IMR-90 (cell line): ENCODE results near the gene BPIFB2. TPM values are rescaled to one million over a fixed set of nuclear protein-coding genes. Genes with fewer than 3 reads are reported as not detected.

Source experiments
- ATAC-seq: fragments of 200-7000 bp; cut with Tn5 transposase; 2 replicates; pipeline ENCODE4 v1.9.1; 2020; ENCODE audit warnings: low read depth, mild to moderate bottlenecking, moderate library complexity
- BruUV-seq: library from RNA; stranded (reverse); fragments of 400-500 nt; replicated peaks from 2 replicates; lab custom pipeline; 2021; lab: Mats Ljungman, UMichigan
- CTCF ChIA-PET: fragments of 300-600 bp; formaldehyde crosslinking; extraction: SDS; loops from one replicate; lab custom pipeline; 2021; ENCODE audit warnings: antibody characterized with exemption; lab: Yijun Ruan, JAX
- POLR2A ChIA-PET: fragments of 300-600 bp; sonication (Branson Sonifier 250); formaldehyde crosslinking; loops from one replicate; lab custom pipeline; 2022; ENCODE audit warnings: antibody characterized with exemption; ENCODE audit not compliant: unreplicated experiment; lab: Charles Lee
- DNase-seq: peaks from one replicate; pipeline ENCODE4 v3.0.0; 2013
- H2AFZ ChIP-seq: replicated peaks from 2 replicates; pipeline ENCODE3; 2013; ENCODE audit warnings: low read length, mild to moderate bottlenecking; ENCODE audit not compliant: poor library complexity
- H2AK5ac ChIP-seq: 2 replicates; pipeline ENCODE4 v1.6.1; 2013; ENCODE audit warnings: low read depth, low read length, inconsistent platforms
- H2AK9ac ChIP-seq: replicated peaks from 2 replicates; pipeline ENCODE3; 2013; ENCODE audit warnings: mild to moderate bottlenecking, low read depth, low read length, moderate library complexity; ENCODE audit not compliant: poor library complexity
- H2BK120ac ChIP-seq: 2 replicates; pipeline ENCODE4 v1.6.1; 2013; ENCODE audit warnings: low read depth, low read length, inconsistent platforms
- H2BK15ac ChIP-seq: 3 replicates; pipeline ENCODE4 v1.6.1; 2013; ENCODE audit warnings: low read depth, low read length, inconsistent platforms
- H2BK20ac ChIP-seq: 2 replicates; pipeline ENCODE4 v1.6.1; 2013; ENCODE audit warnings: low read depth, mild to moderate bottlenecking, inconsistent platforms, low read length, moderate library complexity
- H2BK5ac ChIP-seq: 2 replicates; pipeline ENCODE4 v1.6.1; 2013; ENCODE audit warnings: mild to moderate bottlenecking, low read depth, low read length, inconsistent platforms; ENCODE audit not compliant: poor library complexity, severe bottlenecking
- H3K14ac ChIP-seq: replicated peaks from 2 replicates; pipeline ENCODE4 v1.6.1; 2013; ENCODE audit warnings: low read depth, low read length, inconsistent platforms
- H3K18ac ChIP-seq: 2 replicates; pipeline ENCODE4 v1.6.1; 2013; ENCODE audit warnings: low read depth, low read length, control low read depth
- H3K23ac ChIP-seq: 2 replicates; pipeline ENCODE4 v1.6.1; 2013; ENCODE audit warnings: low read depth, low read length, inconsistent platforms
- H3K27ac ChIP-seq: 2 replicates; pipeline ENCODE4 v1.5.1; 2013; ENCODE audit warnings: mild to moderate bottlenecking, control low read depth, low read length; ENCODE audit not compliant: insufficient read depth
- H3K27me3 ChIP-seq: 2 replicates; pipeline ENCODE4 v1.6.1; 2013; ENCODE audit warnings: low read length; ENCODE audit not compliant: control insufficient read depth, insufficient read depth
- H3K36me3 ChIP-seq: 2 replicates; pipeline ENCODE4 v1.6.1; 2013; ENCODE audit warnings: low read length, mixed read lengths; ENCODE audit not compliant: control insufficient read depth, insufficient read depth
- H3K4ac ChIP-seq: 2 replicates; pipeline ENCODE4 v1.6.1; 2013; ENCODE audit warnings: low read depth, low read length, inconsistent platforms
- H3K4me1 ChIP-seq: 2 replicates; pipeline ENCODE4 v1.6.1; 2013; ENCODE audit warnings: low read length, mixed read lengths; ENCODE audit not compliant: control insufficient read depth, insufficient read depth
- H3K4me2 ChIP-seq: 2 replicates; pipeline ENCODE4 v1.6.1; 2013; ENCODE audit warnings: low read depth, mild to moderate bottlenecking, control low read depth, low read length, moderate library complexity
- H3K4me3 ChIP-seq: 2 replicates; pipeline ENCODE4 v1.5.1; 2013; ENCODE audit warnings: low read depth, mild to moderate bottlenecking, control low read depth, low read length, moderate library complexity; ENCODE audit not compliant: insufficient read depth
- H3K56ac ChIP-seq: 2 replicates; pipeline ENCODE4 v1.6.1; 2013; ENCODE audit warnings: low read length, inconsistent platforms; ENCODE audit not compliant: insufficient read depth; ENCODE audit errors: extremely low read depth
- H3K79me1 ChIP-seq, 2 experiments: 2 replicates each; pipeline ENCODE4 v1.6.1; 2013; ENCODE audit warnings: low read length in 2 of 2, inconsistent platforms in 1 of 2, low read depth in 1 of 2
- H3K9ac ChIP-seq: 2 replicates; pipeline ENCODE4 v1.6.1; 2013; ENCODE audit warnings: low read depth, low read length, control low read depth
- H3K9me1 ChIP-seq: 2 replicates; pipeline ENCODE4 v1.6.1; 2013; ENCODE audit warnings: low read length, inconsistent platforms; ENCODE audit not compliant: insufficient read depth
- H3K9me3 ChIP-seq: 2 replicates; pipeline ENCODE4 v1.6.1; 2013; ENCODE audit warnings: low read length; ENCODE audit not compliant: control insufficient read depth, insufficient read depth
- H4K20me1 ChIP-seq: 2 replicates; pipeline ENCODE4 v1.6.1; 2013; ENCODE audit warnings: low read length, inconsistent platforms; ENCODE audit not compliant: insufficient read depth
- H4K5ac ChIP-seq: 2 replicates; pipeline ENCODE4 v1.6.1; 2013; ENCODE audit warnings: mild to moderate bottlenecking, low read depth, low read length, control low read depth
- H4K8ac ChIP-seq, 2 experiments: 2 replicates each; pipeline ENCODE4 v1.6.1; 2013; ENCODE audit warnings: low read depth in 2 of 2, low read length in 2 of 2, control low read depth in 1 of 2, inconsistent platforms in 1 of 2
- H4K91ac ChIP-seq: 2 replicates; pipeline ENCODE4 v1.6.1; 2013; ENCODE audit warnings: low read depth, low read length, inconsistent platforms; ENCODE audit not compliant: insufficient read depth
- CTCF ChIP-seq: conservative IDR thresholded peaks from 2 replicates; pipeline ENCODE4 v1.5.1; 2012; ENCODE audit warnings: mild to moderate bottlenecking, low read depth, low read length, improper control_type of control experiment
- FOS ChIP-seq: fragments of 150-350 bp; IDR thresholded peaks from 2 replicates; pipeline ENCODE4 v1.6.1; 2016; ENCODE audit warnings: low read depth, low read length
- MAFK ChIP-seq: IDR thresholded peaks from 2 replicates; pipeline ENCODE4 v1.6.1; 2012; ENCODE audit warnings: low read depth, low read length, improper control_type of control experiment
- MXI1 ChIP-seq: IDR thresholded peaks from 2 replicates; pipeline ENCODE4 v1.6.1; 2012; ENCODE audit warnings: low read depth, mild to moderate bottlenecking, low read length, moderate library complexity, borderline replicate concordance
- SMC3 ChIP-seq: fragments of 150-350 bp; IDR thresholded peaks from 2 replicates; pipeline ENCODE4 v1.6.1; 2016; ENCODE audit warnings: low read depth, mild to moderate bottlenecking, antibody characterized with exemption, low read length, moderate library complexity
- USF2 ChIP-seq: fragments of 150-350 bp; IDR thresholded peaks from 2 replicates; pipeline ENCODE4 v1.6.1; 2017; ENCODE audit warnings: mild to moderate bottlenecking, antibody characterized with exemption, low read length, low read depth
- WGBS, 2 experiments: methylation state at CpG; one replicate each; pipeline versions ENCODE4 v1.1.5 to v1.1.7; 2013; ENCODE audit warnings: missing lambda C conversion rate in 2 of 2; ENCODE audit not compliant: insufficient read length in 1 of 2; ENCODE audit errors: extremely low coverage in 2 of 2; 5-methylcytosine and 5-hydroxymethylcytosine counted together
- dilution Hi-C: fragments of 300-500 bp; cut with HindIII; formaldehyde crosslinking; loops from one replicate; pipeline ENCODE4 v1.14.3; 2018; ENCODE audit warnings: low sequenced_read_pairs; ENCODE audit not compliant: unreplicated experiment
- in situ Hi-C: fragments of 300-500 bp; cut with MboI; formaldehyde crosslinking; loops from 3 replicates; pipeline ENCODE4 v1.14.3; 2019; ENCODE audit warnings: low sequenced_read_pairs, inconsistent platforms, mixed read lengths
- intact Hi-C: fragments of 100-400 bp; cut with micrococcal nuclease; formaldehyde crosslinking; loops from 2 replicates; pipeline ENCODE4 v1.10.0; 2022
- polyA plus RNA-seq, 3 experiments: library from polyadenylated mRNA; depleted of rRNA; stranded (reverse); fragments of >200 nt; gene quantifications; 2 replicates each; pipeline ENCODE4 v1.2.3, GENCODE V29; 2012; ENCODE audit warnings: low replicate concordance in 1 of 3
- total RNA-seq: library from RNA; depleted of rRNA; stranded (reverse); fragments of >200 nt; gene quantifications from 2 replicates; pipeline ENCODE4 v1.2.3, GENCODE V29; 2012

Gene BPIFB2
- total and polyA plus RNA-seq, 2 of the 4 experiments (the other 2 are of a cell fraction) = not detected

- Histone ChIP-seq H4K5ac (no peak overlapping the region), H3K14ac (no peak overlapping the region), H2BK120ac (no peak overlapping the region), H4K91ac (no peak overlapping the region), H3K9me1 (no peaks in the 10 kb centered on the region), H3K4ac (no peak overlapping the region), H3K4me3 (no peak overlapping the region), H2BK20ac (no peak overlapping the region), H3K18ac (no peak overlapping the region), H2AK5ac (no peak overlapping the region), H4K8ac (no peak overlapping the region), H2BK15ac (no peak overlapping the region), H3K27me3 (no peaks in the 10 kb centered on the region; the same call in 1 of the 2 replicates), H3K27ac (no peak overlapping the region), H3K56ac (no peak overlapping the region), H3K4me2 (no peak overlapping the region), H3K36me3 (no peaks in the 10 kb centered on the region), H3K23ac (no peak overlapping the region), H3K79me1 (no peaks in the 10 kb centered on the region), H4K20me1 (no peaks in the 10 kb centered on the region), H2AFZ (no peak overlapping the region), H2BK5ac (no peak overlapping the region), H3K4me1 (no peaks in the 10 kb centered on the region), H3K9me3 (no peaks in the 10 kb centered on the region), H2AK9ac (no peak overlapping the region), H3K9ac (no peak overlapping the region)
- ATAC-seq = no peak
- no peak for DNase-seq
- no peak for TF ChIP-seq FOS
- no peak for TF ChIP-seq MXI1
- TF ChIP-seq CTCF = no peak
- TF ChIP-seq MAFK = no peak
- no peak for TF ChIP-seq SMC3
- no peak for TF ChIP-seq USF2
- ChIA-PET CTCF (no interaction called here), POLR2A (no interaction called here)
- no TSS peak for BruUV-seq
- in situ Hi-C loops (no loop called here), intact Hi-C loops (no loop called here), dilution Hi-C loops (no loop called here)
- no CpG with 5 or more reads among the region's 5 CpGs for WGBS, 2 experiments
Measured at GRCh38 chr20:33034115-33034514, 26.6 kb downstream of the BPIFB2 start.
